Loucy (cell line): Measurements from ENCODE around the gene IL17D.

Experiments
- H2AFZ ChIP-seq: fragments of 200-600 bp; sonication (generic); 2 replicates; pipeline ENCODE4 v1.6.0; 2016; ENCODE audit warnings: antibody characterized with exemption, mild to moderate bottlenecking, low read length, moderate library complexity
- H3F3A ChIP-seq: fragments of 200-600 bp; 2 replicates; pipeline ENCODE4 v1.6.0; 2016; ENCODE audit warnings: antibody characterized with exemption, low read depth, mild to moderate bottlenecking
- H3K27me3 ChIP-seq: fragments of 200-600 bp; sonication (generic); 2 replicates; pipeline ENCODE4 v1.6.1; 2014; ENCODE audit warnings: low read length, mild to moderate bottlenecking; ENCODE audit not compliant: insufficient read depth, poor library complexity, severe bottlenecking
- H3K36me3 ChIP-seq: fragments of 200-600 bp; sonication (generic); 2 replicates; pipeline ENCODE4 v1.6.1; 2016; ENCODE audit warnings: low read length; ENCODE audit not compliant: insufficient read depth
- H3K4me1 ChIP-seq: fragments of 200-600 bp; sonication (generic); 2 replicates; pipeline ENCODE4 v1.5.1; 2014; ENCODE audit warnings: low read length, mild to moderate bottlenecking; ENCODE audit not compliant: insufficient read depth, poor library complexity, severe bottlenecking
- H3K4me2 ChIP-seq: fragments of 200-600 bp; sonication (generic); 2 replicates; pipeline ENCODE4 v1.6.0; 2014; ENCODE audit warnings: antibody characterized with exemption, low read length, low read depth, mild to moderate bottlenecking; ENCODE audit not compliant: poor library complexity, severe bottlenecking
- H3K4me3 ChIP-seq: fragments of 200-600 bp; sonication (generic); 2 replicates; pipeline ENCODE4 v1.5.1; 2014; ENCODE audit warnings: low read length, mild to moderate bottlenecking, mixed read lengths; ENCODE audit not compliant: poor library complexity, severe bottlenecking
- H3K79me2 ChIP-seq: fragments of 200-600 bp; sonication (generic); 2 replicates; pipeline ENCODE4 v1.6.1; 2014; ENCODE audit warnings: low read length; ENCODE audit not compliant: insufficient read depth
- H3K9ac ChIP-seq: fragments of 200-600 bp; sonication (generic); 2 replicates; pipeline ENCODE4 v1.6.0; 2014; ENCODE audit warnings: mild to moderate bottlenecking, low read depth, low read length, moderate library complexity; ENCODE audit not compliant: poor library complexity, severe bottlenecking
- H3K9me2 ChIP-seq: fragments of 200-600 bp; sonication (generic); replicated peaks from 2 replicates; pipeline ENCODE4 v1.6.1; 2016; ENCODE audit warnings: low read depth, low read length, mixed read lengths
- H3K9me3 ChIP-seq: fragments of 200-600 bp; sonication (generic); 2 replicates; pipeline ENCODE4 v1.6.1; 2014; ENCODE audit warnings: mild to moderate bottlenecking, antibody characterized with exemption, low read length, low read depth; ENCODE audit not compliant: insufficient read depth
- H4K20me1 ChIP-seq: fragments of 200-600 bp; sonication (generic); 2 replicates; pipeline ENCODE4 v1.6.0; 2014; ENCODE audit warnings: antibody characterized with exemption, low read length, mild to moderate bottlenecking; ENCODE audit not compliant: insufficient read depth, poor library complexity, severe bottlenecking
- EZH2phosphoT487 ChIP-seq: fragments of 200-600 bp; IDR thresholded peaks from 2 replicates; pipeline ENCODE4 v1.6.1; 2018; ENCODE audit warnings: antibody characterized with exemption, mild to moderate bottlenecking, moderate library complexity, borderline replicate concordance
- TF ChIP-seq, protein P1 (sequence below): fragments of 200-600 bp; sonication (generic); conservative IDR thresholded peaks from 2 replicates; pipeline ENCODE4 v1.5.1; 2014; ENCODE audit warnings: mild to moderate bottlenecking, antibody characterized with exemption, low read length

Gene IL17D

DNA sequence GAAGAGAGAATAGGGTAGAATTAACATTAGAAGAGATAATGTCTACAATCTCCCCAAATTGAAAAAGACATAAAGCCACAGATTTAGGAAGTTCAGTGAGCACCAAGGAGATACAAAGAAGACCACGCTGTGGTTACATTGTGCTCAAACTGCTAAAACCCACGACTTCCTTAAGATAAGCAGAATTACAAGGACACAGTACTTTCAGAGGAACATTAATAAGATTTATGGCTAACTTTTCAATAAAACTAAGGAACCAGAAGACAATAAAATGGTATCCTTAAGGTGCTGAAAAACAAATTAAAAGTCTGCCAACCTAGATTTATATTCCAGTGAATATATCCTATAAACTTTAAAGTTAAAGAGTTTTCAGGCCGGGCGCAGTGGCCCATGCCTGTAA lies 7.4 kb upstream of the IL17D start:
- Histone ChIP-seq H3K4me1 (no peaks in the 10 kb centered on the region), H3K9me2 (no peaks in the 10 kb centered on the region), H2AFZ (no peak overlapping the region), H3K4me3 (no peak overlapping the region), H3K9ac (no peak overlapping the region), H3K9me3 (no peaks in the 10 kb centered on the region), H3K79me2 (no peaks in the 10 kb centered on the region), H4K20me1 (no peaks in the 10 kb centered on the region), H3F3A (no peaks in the 10 kb centered on the region), H3K36me3 (no peaks in the 10 kb centered on the region), H3K27me3 (peaks cover 2% of the 10 kb centered on the region), H3K4me2 (no peak overlapping the region)
- TF ChIP-seq, protein P1, sequence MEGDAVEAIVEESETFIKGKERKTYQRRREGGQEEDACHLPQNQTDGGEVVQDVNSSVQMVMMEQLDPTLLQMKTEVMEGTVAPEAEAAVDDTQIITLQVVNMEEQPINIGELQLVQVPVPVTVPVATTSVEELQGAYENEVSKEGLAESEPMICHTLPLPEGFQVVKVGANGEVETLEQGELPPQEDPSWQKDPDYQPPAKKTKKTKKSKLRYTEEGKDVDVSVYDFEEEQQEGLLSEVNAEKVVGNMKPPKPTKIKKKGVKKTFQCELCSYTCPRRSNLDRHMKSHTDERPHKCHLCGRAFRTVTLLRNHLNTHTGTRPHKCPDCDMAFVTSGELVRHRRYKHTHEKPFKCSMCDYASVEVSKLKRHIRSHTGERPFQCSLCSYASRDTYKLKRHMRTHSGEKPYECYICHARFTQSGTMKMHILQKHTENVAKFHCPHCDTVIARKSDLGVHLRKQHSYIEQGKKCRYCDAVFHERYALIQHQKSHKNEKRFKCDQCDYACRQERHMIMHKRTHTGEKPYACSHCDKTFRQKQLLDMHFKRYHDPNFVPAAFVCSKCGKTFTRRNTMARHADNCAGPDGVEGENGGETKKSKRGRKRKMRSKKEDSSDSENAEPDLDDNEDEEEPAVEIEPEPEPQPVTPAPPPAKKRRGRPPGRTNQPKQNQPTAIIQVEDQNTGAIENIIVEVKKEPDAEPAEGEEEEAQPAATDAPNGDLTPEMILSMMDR, result no peak
- TF ChIP-seq EZH2phosphoT487, result no peak

DNA sequence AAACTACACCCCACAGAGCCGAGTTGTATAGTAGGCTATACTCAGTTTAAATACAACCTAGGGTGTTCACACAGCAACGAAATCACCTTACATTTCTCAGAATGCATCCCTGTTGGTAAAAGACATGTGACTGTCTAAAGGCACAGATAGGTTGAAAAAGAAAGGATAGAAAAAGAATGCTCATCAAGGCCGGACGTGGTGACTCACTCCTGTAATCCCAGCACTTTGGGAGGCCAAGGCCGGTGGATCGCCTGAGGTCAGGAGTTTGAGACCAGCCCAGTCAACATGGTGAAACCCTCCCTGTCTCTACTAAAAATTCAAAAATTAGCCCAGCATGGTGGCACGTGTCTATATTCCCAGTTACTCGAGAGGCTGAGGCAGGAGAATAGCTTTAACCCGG lies 3.8 kb upstream of the IL17D start:
- no peak overlapping the region for H3K4me3 ChIP-seq
- H3K27me3 ChIP-seq, result peaks cover 23% of the 10 kb centered on the region
- H2AFZ ChIP-seq, result no peak overlapping the region
- H3K9me3 ChIP-seq, result no peaks in the 10 kb centered on the region
- H3K4me1 ChIP-seq, result peaks cover 10% of the 10 kb centered on the region
- no peak overlapping the region for H3K9ac ChIP-seq
- no peaks in the 10 kb centered on the region for H3K79me2 ChIP-seq
- no peaks in the 10 kb centered on the region for H3K9me2 ChIP-seq
- H3K4me2 ChIP-seq, result no peak overlapping the region
- H3F3A ChIP-seq, result no peaks in the 10 kb centered on the region
- TF ChIP-seq, protein P1, result no peak
- TF ChIP-seq EZH2phosphoT487, result no peak
- no peaks in the 10 kb centered on the region for H4K20me1 ChIP-seq
- H3K36me3 ChIP-seq, result no peaks in the 10 kb centered on the region

DNA sequence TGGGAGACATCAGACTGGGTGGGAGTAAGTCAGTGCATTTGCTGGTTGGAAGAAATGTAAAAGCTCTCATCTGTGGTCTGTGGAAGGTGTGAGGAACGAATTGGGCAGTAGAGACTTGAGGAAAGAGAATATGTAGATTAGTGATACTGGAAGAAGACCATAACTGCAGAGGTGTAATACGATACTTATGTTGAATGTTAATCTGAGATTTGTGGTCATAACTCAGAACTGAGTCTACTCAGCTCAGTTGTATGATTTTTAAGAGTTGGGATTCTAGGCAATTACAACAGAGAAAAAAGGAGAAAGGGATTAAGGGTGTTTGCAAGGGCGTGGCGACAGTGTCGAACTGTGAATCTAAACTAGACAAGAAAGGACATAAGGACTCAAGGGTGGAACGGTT lies 3.2 kb upstream of the IL17D start:
- Histone ChIP-seq H3K9ac (no peak overlapping the region), H3K9me2 (no peaks in the 10 kb centered on the region), H3K36me3 (no peaks in the 10 kb centered on the region), H3F3A (no peaks in the 10 kb centered on the region), H3K79me2 (no peaks in the 10 kb centered on the region), H2AFZ (no peak overlapping the region), H3K4me2 (no peak overlapping the region), H3K4me3 (no peak overlapping the region), H3K4me1 (peaks cover 10% of the 10 kb centered on the region), H4K20me1 (no peaks in the 10 kb centered on the region), H3K9me3 (no peaks in the 10 kb centered on the region), H3K27me3 (peaks cover 23% of the 10 kb centered on the region)
- TF ChIP-seq, protein P1, result no peak
- TF ChIP-seq EZH2phosphoT487, result no peak
